Naive thymus-derived CD8-positive, alpha-beta T cell (primary cell): ENCODE measurements around the gene TUFT1. TPM values are rescaled to one million over a fixed set of nuclear protein-coding genes. Genes with fewer than 3 reads are reported as not detected.
A peak's percentile ranks its signal among the peaks of the same experiment; 100 is the strongest.

Experiments
- ATAC-seq, 2 donors: fragments of 150-1000 bp; cut with Tn5 transposase in 1 of 2; sonication (Bioruptor Pico), chemical (Tn5 transposase) in 1 of 2; 1 replicate in 1 of 2; 2 replicates in 1 of 2; pipeline ENCODE4 v1.10.0; 2021; ENCODE audit warnings: mild to moderate bottlenecking in 2 of 2, moderate library complexity in 2 of 2
- POLR2A ChIA-PET: fragments of 350-600 bp; sonication (Branson Sonifier 250); formaldehyde crosslinking; loops from one replicate; lab custom pipeline; 2021; ENCODE audit warnings: antibody characterized with exemption; lab: Charles Lee
- DNase-seq, 10 donors: peaks; one replicate each; pipeline versions ENCODE4 v3.0.0 to v3.0.0-alpha.2; 2020 to 2022
- H3K27ac Mint-ChIP-seq, 10 donors: one replicate each; pipeline ENCODE4 v1.8.0; 2020 to 2022; ENCODE audit warnings: mild to moderate bottlenecking in 10 of 10, mixed read lengths in 10 of 10, moderate library complexity in 4 of 10, inconsistent platforms in 1 of 10
- H3K27me3 Mint-ChIP-seq, 5 donors: one replicate each; pipeline ENCODE4 v1.8.0; 2021 to 2022; ENCODE audit warnings: mixed read lengths in 5 of 5
- H3K36me3 Mint-ChIP-seq, 3 donors: one replicate each; pipeline ENCODE4 v1.8.0; 2020 to 2022; ENCODE audit warnings: mixed read lengths in 3 of 3, mild to moderate bottlenecking in 2 of 3, inconsistent platforms in 1 of 3
- H3K4me1 Mint-ChIP-seq, 4 donors: one replicate each; pipeline ENCODE4 v1.8.0; 2021 to 2022; ENCODE audit warnings: mixed read lengths in 4 of 4
- H3K4me3 Mint-ChIP-seq, 10 donors: one replicate each; pipeline ENCODE4 v1.8.0; 2020 to 2022; ENCODE audit warnings: mild to moderate bottlenecking in 10 of 10, mixed read lengths in 10 of 10, moderate library complexity in 6 of 10, inconsistent platforms in 1 of 10
- H3K9me3 Mint-ChIP-seq, 9 donors: one replicate each; pipeline ENCODE4 v1.8.0; 2020 to 2022; ENCODE audit warnings: mixed read lengths in 9 of 9, mild to moderate bottlenecking in 3 of 9, inconsistent platforms in 1 of 9, moderate library complexity in 1 of 9
- polyA plus RNA-seq, 3 donors: library from polyadenylated mRNA; unstranded; fragments of 300-500 nt; fragmentation: Illumina TruSeq; gene quantifications; one replicate each; pipeline ENCODE4 v1.2.3, GENCODE V29; 2021
- total RNA-seq, 8 experiments: library from RNA in 2 of 8; stranded (reverse) in 2 of 8; gene quantifications; one replicate each; pipeline ENCODE4 v1.2.3 and lab custom pipeline; 2021 to 2026

The TUFT1 gene, protein sequence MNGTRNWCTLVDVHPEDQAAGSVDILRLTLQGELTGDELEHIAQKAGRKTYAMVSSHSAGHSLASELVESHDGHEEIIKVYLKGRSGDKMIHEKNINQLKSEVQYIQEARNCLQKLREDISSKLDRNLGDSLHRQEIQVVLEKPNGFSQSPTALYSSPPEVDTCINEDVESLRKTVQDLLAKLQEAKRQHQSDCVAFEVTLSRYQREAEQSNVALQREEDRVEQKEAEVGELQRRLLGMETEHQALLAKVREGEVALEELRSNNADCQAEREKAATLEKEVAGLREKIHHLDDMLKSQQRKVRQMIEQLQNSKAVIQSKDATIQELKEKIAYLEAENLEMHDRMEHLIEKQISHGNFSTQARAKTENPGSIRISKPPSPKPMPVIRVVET
- total RNA-seq: 1 to 10 TPM; 2.9 to 3.2 TPM
- polyA plus RNA-seq: 1 to 10 TPM in 2 of 3 donors, under 1 TPM in 1; 0.80 to 1.9 (median 1.7) TPM
- total RNA-seq (lab: John Stamatoyannopoulos, UW): 3.1 to 12.0 (median 4.7) reads per million in 6 experiments

DNA sequence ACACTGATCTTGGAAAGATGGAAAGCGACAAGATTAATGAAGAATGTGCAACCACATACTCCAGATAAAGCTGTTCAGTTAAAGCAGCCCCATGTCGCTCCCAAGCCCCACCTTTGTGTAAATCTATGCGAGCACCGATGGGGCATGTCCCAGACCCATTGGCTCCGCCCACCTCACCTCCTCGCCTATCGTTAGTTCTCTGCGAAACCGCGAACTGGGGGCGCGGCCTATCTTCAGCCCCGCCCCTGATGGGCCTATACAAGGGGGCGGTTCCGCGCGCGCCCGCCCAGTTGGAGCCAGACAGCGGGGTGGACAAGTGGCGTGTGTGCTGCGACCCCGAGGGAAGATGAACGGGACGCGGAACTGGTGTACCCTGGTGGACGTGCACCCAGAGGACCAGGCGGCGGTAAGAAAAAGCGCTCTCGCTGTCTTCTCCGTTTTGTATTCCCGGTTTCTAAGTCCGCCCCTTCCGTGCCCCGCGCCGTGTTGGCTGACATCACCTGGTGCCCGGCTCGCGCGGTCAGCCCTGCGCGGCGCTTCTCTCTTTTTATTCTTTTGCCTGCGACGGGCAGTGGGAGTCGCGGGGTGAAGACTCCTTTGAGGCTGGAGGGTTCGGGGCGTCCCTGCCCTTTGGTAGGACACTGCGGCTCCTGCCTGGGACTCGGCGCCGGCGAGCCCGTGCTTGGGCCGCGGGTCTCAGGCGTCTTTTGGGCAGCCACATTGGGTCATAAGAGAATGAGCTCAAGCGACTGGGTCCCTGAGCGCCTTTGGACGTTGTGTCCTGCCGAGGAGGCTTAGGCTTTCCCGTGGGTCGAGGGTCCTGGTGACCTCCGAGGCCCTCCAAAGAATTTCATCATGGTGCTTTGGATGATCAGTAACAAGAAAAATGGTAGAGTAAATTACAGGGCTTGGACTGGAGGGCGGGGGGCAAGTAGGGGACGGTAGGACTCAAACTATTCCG lies at the start of gene TUFT1:
Gene TUFT1 (plus strand): TSS at position 289 of the 961 bp plus-strand sequence. CDS start 58 bp downstream, at position 347.
- peak within 1 kb of the TSS; percentile 58 to 96 (median 90) for H3K27ac Mint-ChIP-seq
- DNase-seq (peak; percentile 87 to 97 (median 94)), ATAC-seq (peak; percentile 97 to 99)
- no peaks in the 10 kb centered on the region for H3K36me3 Mint-ChIP-seq
- H3K4me3 Mint-ChIP-seq: peak within 1 kb of the TSS; percentile 90 to 98 (median 94)
- H3K9me3 Mint-ChIP-seq: no peaks in the 10 kb centered on the region
- H3K27me3 Mint-ChIP-seq: peaks cover 0 to 4% (median 0%) of the 10 kb centered on the region in 5 donors
- POLR2A ChIA-PET: interaction anchor here (0.5 to 1.0 kb wide), 4 partner anchors 93 to 258 kb away, joined by 3 to 6 read pairs (median 4); partner anchors contain the start of genes MRPL9 and ZNF687
- H3K4me1 Mint-ChIP-seq: peaks cover 10 to 26% (median 25%) of the 10 kb centered on the region in 4 donors

DNA sequence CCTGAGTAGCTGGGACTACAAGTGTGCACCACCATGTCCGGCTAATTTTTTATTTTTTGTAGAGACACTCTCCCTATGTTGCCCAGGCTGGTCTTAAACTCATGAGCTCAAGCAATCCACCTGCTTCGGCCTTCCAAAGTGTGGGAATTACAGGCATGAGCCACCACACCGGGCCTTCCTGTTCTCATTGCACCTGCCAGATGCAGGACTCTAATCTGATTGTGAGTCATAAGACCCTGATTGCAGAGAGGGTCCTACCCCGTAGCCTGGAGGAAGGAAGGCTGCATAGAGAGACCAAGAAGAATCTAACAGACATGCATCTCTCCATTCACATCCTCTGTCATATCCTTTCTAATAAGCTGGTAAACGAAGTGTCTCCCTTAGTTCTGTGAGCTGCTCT lies 48.5 kb upstream of the TUFT1 start:
- DNase-seq (no peak), ATAC-seq (no peak)
- Mint-ChIP-seq H3K4me1 (peaks cover 0 to 3% (median 1%) of the 10 kb centered on the region in 4 donors), H3K27me3 (no peaks in the 10 kb centered on the region), H3K27ac (no peak overlapping the region), H3K9me3 (no peaks in the 10 kb centered on the region), H3K4me3 (no peak overlapping the region), H3K36me3 (no peaks in the 10 kb centered on the region)
- POLR2A ChIA-PET: no interaction called here

DNA sequence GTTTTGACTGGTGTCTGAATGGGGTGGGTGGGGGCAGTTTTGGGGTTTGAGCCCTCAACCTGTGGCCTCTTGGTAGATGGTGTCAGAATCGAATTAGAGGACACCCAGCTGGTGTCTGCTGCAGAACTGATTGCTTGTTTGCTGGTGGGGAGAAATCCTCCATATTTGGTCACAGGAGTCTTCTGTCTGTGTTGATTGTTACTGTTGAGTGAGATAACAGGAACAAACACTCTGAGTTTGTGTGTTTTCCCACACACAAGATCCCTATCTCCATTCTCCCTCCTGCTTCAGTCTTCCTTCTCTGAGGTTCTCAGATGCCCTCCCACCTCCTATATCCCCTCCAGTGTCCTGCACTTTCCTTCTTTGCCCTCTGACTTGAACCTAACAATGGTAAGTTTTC lies 48.0 kb upstream of the TUFT1 start:
- ATAC-seq: no peak
- POLR2A ChIA-PET: no interaction called here
- DNase-seq: no peak

DNA sequence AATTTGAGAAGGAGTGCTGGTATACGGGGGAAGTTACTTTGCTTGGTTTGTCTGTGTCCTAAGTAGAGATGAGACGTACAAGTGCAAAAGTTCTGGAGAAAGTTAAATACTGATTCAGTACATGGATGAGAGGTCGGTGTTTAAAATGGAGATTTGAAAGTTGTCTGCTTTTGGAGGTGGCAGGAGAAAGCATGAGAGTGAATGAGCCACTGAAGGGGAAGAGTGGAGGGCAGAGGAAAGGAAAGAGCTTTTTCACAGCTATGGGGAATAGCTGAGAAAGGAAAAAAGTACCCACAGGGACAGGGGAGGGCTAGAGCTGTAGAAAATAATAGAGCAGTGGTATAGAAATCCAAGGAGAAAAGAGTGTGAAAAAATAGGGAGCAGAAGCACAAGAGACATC lies 47.1 kb upstream of the TUFT1 start:
- peaks cover 0 to 3% (median 1%) of the 10 kb centered on the region in 4 donors for H3K4me1 Mint-ChIP-seq
- DNase-seq (no peak), ATAC-seq (no peak)
- no peak overlapping the region for H3K4me3 Mint-ChIP-seq
- H3K27me3 Mint-ChIP-seq: no peaks in the 10 kb centered on the region
- POLR2A ChIA-PET: no interaction called here
- no peak overlapping the region for H3K27ac Mint-ChIP-seq
- no peaks in the 10 kb centered on the region for H3K36me3 Mint-ChIP-seq
- H3K9me3 Mint-ChIP-seq: no peaks in the 10 kb centered on the region

More for the DNA sequence above, 48.0 kb upstream of the TUFT1 start:
- H3K4me1 Mint-ChIP-seq: peaks cover 0 to 3% (median 1%) of the 10 kb centered on the region in 4 donors
- no peaks in the 10 kb centered on the region for H3K36me3 Mint-ChIP-seq
- H3K27ac Mint-ChIP-seq: no peak overlapping the region
- no peaks in the 10 kb centered on the region for H3K27me3 Mint-ChIP-seq
- H3K4me3 Mint-ChIP-seq: no peak overlapping the region
- no peaks in the 10 kb centered on the region for H3K9me3 Mint-ChIP-seq

DNA sequence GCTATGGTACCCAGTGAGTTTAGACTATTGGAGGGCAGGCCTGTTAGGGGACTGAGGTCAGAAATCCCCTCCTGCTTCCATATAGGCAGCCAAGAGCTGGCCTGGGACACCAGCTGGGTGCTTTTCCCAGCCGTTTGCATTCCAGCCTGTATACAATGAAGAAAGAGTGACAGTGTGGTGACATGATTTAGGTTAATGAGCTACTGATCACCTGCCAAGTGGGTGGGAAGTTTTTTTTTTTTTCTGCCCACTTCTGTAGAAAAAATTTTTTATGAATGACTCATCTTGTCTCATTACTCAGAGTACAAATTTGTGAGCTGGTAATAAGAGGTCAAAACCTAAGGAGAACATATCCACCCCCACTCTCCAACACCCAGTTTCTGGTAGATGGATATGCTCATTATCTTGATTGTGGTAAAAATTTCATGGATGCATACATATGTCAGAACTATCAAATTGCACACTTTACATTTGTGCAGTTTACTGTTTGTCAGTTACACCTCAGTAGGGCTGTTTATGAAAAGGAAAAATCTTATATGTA lies 45.3 kb upstream of the TUFT1 start:
- no peaks in the 10 kb centered on the region for H3K27me3 Mint-ChIP-seq
- no peaks in the 10 kb centered on the region for H3K9me3 Mint-ChIP-seq
- H3K27ac Mint-ChIP-seq: no peak overlapping the region
- no peak for DNase-seq
- peak in 1 of 2 donors; percentile 25 for ATAC-seq
- H3K4me3 Mint-ChIP-seq: no peak overlapping the region
- no peaks in the 10 kb centered on the region for H3K36me3 Mint-ChIP-seq
- POLR2A ChIA-PET: no interaction called here
- peaks cover 0 to 3% (median 1%) of the 10 kb centered on the region in 4 donors for H3K4me1 Mint-ChIP-seq

DNA sequence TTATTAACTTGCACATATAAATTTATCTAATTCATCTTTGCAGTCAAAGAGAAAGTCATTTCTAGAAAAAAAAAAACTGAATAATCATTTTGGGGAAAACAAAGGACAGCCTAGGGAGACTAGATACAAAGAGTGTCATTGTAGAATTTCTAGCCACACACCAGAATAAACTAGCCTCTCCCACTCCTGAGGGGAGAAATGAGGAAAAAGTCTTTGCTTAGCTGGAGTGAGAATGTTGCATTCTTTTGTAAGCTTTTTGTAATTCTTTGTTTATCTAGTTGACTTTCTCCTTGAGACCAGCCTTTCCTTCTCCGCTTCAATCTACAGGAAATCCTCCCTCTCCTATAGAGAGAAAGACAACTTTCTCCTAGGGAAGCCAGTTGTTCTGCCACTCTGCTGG lies 44.8 kb upstream of the TUFT1 start:
- H3K27me3 Mint-ChIP-seq: no peaks in the 10 kb centered on the region
- POLR2A ChIA-PET: no interaction called here
- H3K36me3 Mint-ChIP-seq: no peaks in the 10 kb centered on the region
- H3K27ac Mint-ChIP-seq: no peak overlapping the region
- H3K4me1 Mint-ChIP-seq: peaks cover 0 to 3% (median 1%) of the 10 kb centered on the region in 4 donors
- H3K9me3 Mint-ChIP-seq: no peaks in the 10 kb centered on the region
- no peak for DNase-seq
- H3K4me3 Mint-ChIP-seq: no peak overlapping the region
- no peak for ATAC-seq

DNA sequence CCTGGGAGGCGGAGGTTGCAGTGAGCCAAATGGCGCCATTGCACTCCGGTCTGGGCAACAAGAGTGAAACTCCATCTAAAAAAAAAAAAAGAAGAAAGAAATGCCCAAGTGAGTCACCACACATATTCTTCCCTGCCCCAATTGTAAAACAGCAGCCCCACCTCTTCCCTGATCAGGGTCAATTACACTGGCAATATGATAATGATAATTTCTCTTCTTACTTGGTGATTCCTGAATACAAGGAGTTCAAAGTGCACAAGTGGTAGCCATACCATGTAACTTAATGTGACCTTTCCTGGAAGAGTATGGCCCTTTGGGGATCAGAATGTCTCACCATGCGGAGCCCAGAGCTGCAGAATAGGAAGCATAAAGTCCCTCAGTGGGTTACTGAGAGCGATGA lies 40.7 kb upstream of the TUFT1 start:
- no peaks in the 10 kb centered on the region for H3K9me3 Mint-ChIP-seq
- POLR2A ChIA-PET: no interaction called here

DNA sequence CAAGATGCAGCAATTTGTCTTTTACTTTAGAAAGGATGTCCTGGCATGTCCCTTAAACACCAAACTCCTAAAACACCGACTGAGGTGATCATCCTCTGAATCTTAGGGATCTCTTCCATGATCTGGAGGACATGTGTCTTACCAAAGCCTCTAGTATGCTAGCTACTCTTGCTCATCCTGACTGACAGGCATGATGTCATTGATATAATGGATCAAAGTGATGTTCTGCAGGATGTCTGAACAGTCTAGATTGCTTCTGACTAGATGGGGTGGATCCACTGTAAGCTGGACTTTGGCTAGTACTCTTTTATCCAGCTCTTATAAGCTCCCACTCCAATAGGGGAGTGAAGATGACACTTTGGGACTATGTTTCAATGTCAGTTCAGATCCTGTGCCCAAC lies 40.2 kb upstream of the TUFT1 start:
- Mint-ChIP-seq H3K4me3 (no peak overlapping the region), H3K4me1 (no peaks in the 10 kb centered on the region), H3K27ac (no peak overlapping the region), H3K27me3 (no peaks in the 10 kb centered on the region), H3K36me3 (no peaks in the 10 kb centered on the region), H3K9me3 (no peaks in the 10 kb centered on the region)
- POLR2A ChIA-PET: no interaction called here
- no peak for DNase-seq
- ATAC-seq: no peak

More for the DNA sequence above, 40.7 kb upstream of the TUFT1 start:
- no peak for DNase-seq
- Mint-ChIP-seq H3K27ac (no peak overlapping the region), H3K4me3 (no peak overlapping the region), H3K36me3 (no peaks in the 10 kb centered on the region), H3K4me1 (peaks cover 0 to 2% (median 0%) of the 10 kb centered on the region in 4 donors), H3K27me3 (no peaks in the 10 kb centered on the region)
- no peak for ATAC-seq

DNA sequence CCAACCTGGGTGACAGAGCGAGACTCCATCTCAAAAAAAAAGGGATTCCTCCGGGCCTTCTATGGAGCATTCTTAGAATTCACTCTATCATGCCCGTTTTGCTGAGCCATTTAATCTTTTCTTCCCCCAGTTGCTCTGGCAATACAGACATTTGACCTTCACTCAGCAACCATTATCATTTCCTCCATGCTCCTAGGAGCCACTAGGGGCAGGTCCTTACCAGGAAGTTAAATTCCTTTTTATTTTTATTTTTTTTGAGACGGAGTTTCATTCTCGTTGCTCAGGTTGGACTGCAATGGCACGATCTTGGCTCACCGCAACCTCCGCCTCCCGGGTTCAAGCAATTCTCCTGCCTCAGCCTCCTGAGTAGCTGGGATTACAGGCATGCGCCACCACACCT lies 38.6 kb upstream of the TUFT1 start:
- no peak overlapping the region for H3K4me3 Mint-ChIP-seq
- H3K27me3 Mint-ChIP-seq: no peaks in the 10 kb centered on the region
- POLR2A ChIA-PET: no interaction called here
- H3K9me3 Mint-ChIP-seq: no peaks in the 10 kb centered on the region
- no peak for ATAC-seq
- no peaks in the 10 kb centered on the region for H3K4me1 Mint-ChIP-seq
- DNase-seq: no peak
- H3K36me3 Mint-ChIP-seq: no peaks in the 10 kb centered on the region
- peak overlapping the region in 1 of 10 donors; percentile 7 for H3K27ac Mint-ChIP-seq

DNA sequence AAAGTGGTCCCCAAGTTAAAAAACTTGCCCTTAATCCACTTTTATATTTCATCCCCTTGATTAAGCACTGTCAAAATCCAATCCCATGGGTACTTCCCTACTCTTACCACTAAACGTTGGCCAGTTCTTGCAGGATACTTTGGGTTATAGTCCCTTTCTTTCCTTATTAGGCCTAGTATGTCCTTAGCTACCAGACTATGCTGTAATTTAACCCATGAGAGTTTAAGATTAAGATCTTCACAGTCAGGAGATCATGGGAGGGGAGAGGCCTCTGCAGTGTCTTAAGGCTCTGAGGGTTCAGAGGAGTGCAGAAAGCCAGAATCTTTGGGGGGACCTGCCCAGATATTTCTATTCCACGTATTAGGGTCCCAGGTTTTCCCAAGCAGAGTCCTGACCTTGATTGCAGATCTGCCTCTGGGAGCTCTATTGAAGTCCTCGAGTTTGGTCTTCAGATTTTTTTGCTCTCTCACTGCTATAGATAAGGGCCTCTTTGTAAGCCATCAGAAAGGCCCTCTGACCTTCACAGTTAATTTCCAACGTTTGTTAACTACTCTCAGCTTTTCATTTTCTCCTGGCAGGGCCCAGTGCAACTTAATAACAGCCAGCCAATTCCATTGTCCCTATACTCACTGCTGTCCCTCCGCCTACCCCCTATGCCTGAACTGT lies 37.9 kb upstream of the TUFT1 start:
- Mint-ChIP-seq H3K27me3 (no peaks in the 10 kb centered on the region), H3K4me3 (no peak overlapping the region), H3K9me3 (no peaks in the 10 kb centered on the region), H3K4me1 (peaks cover 0 to 2% (median under 1%) of the 10 kb centered on the region in 4 donors), H3K27ac (no peak overlapping the region), H3K36me3 (no peaks in the 10 kb centered on the region)
- ATAC-seq (no peak), DNase-seq (no peak)
- POLR2A ChIA-PET: no interaction called here

DNA sequence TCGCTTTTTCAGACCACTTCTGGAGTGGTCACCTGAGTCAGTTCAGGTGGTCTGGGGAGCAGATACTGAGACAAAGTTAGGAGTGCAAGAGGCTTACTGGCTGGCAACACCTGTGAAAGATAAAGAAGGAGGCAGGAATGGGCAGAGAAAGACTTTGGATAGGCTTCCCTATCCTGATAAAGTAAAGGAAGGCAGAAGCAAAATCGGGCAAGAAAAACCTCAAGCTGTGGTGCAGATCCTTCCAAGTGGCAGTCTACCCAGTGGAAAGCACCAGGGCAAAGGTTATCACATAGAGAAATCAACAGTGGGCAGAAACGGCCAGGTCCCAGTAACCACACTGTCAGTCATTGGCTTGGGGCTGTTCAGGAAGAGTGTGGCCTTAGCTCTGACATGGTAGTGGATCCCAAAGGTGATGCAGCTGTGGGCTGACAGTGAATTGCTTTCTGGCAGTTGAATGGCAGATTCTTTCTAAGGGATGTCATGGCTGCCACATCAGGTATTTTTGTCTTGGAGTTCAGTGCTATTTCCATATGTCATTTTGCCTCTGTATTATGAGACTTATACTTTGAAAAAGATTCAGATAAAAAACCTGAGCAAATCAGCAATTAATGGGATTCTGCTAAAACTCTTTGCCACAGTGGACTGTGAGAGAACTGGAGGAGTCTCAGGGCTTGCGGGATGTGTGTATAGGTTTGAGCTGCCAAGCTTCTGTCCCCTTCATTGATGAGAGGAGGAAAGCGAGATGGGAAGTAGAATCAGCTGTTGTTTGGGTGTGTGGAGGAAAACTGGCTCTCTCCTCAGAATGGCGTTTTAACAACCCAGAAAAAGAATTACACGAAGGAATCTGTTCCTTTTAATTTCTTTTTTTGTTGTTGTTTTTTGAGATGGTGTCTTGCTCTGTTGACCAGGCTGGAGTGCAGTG lies 37.0 kb upstream of the TUFT1 start:
- Mint-ChIP-seq H3K4me1 (peaks cover 0 to 4% (median under 1%) of the 10 kb centered on the region in 4 donors), H3K4me3 (peak overlapping the region in 1 of 10 donors; percentile 38), H3K9me3 (no peaks in the 10 kb centered on the region), H3K27me3 (no peaks in the 10 kb centered on the region), H3K36me3 (no peaks in the 10 kb centered on the region), H3K27ac (no peak overlapping the region)
- POLR2A ChIA-PET: no interaction called here
- ATAC-seq: no peak
- DNase-seq: no peak
